Omental fat pad (tissue), 4 donors: ENCODE data around the gene EIF5A. TPM values are rescaled to one million over a fixed set of nuclear protein-coding genes. Genes with fewer than 3 reads are reported as not detected.
"Not testable (repeated sequence)": the region's sequence is repeated elsewhere in the genome, so short reads cannot be mapped to it uniquely, and the experiment has no call there.

Experiments
- ATAC-seq: fragments of 150-250 bp; one replicate; pipeline ENCODE4 v1.9.1; 2016; ENCODE audit warnings: mild to moderate bottlenecking, moderate library complexity; ENCODE audit not compliant: low FRiP score
- DNase-seq: peaks from one replicate; pipeline ENCODE4 v3.0.0-alpha.2; 2019; ENCODE audit warnings: low spot score
- total RNA-seq, 4 donors: library from RNA; depleted of rRNA; stranded (reverse); fragments of >200 nt; gene quantifications; one replicate each; pipeline ENCODE4 v1.1.0, GENCODE V29; 2016
- TF ChIP-seq, protein P1 (sequence below), 3 donors: fragments of 450-650 bp; IDR thresholded peaks; one replicate each; pipeline ENCODE4 v1.5.1; 2016 to 2017; ENCODE audit warnings: antibody characterized with exemption in 3 of 3, mild to moderate bottlenecking in 3 of 3, moderate library complexity in 2 of 3

EIF5A gene
- total RNA-seq, 4 donors from 2014 or later: 127 to 408 (median 282) TPM

DNA sequence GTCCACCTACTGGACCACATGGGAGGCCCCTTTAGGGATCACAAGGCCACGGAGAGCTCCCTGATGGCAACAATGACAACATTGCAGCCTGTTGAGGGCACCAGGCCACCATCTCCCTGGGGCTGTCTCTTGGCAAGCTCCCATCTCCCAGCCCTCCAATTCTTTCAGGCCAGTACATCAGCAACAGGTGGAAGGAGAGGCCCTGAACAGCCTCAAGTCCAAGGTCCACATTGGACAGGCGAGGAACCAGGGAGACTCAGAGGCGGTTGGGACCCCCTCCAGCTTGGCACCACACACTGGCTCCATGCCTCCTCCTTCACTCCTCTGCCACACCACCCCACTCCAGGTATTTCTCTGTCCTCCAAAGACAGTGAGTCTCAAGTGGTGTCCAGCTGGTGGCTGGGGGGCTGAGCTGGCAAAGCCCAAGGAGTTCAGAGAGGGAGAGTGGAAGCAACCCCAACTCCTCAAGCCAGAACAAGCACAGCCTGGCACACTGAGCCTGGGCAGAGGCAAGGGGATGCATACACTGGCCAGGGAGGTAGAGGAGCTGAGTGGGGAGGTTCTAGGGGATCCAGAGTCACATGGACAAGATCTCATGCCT, 27.6 kb downstream of the EIF5A start:
- no peak for DNase-seq
- TF ChIP-seq, protein P1, sequence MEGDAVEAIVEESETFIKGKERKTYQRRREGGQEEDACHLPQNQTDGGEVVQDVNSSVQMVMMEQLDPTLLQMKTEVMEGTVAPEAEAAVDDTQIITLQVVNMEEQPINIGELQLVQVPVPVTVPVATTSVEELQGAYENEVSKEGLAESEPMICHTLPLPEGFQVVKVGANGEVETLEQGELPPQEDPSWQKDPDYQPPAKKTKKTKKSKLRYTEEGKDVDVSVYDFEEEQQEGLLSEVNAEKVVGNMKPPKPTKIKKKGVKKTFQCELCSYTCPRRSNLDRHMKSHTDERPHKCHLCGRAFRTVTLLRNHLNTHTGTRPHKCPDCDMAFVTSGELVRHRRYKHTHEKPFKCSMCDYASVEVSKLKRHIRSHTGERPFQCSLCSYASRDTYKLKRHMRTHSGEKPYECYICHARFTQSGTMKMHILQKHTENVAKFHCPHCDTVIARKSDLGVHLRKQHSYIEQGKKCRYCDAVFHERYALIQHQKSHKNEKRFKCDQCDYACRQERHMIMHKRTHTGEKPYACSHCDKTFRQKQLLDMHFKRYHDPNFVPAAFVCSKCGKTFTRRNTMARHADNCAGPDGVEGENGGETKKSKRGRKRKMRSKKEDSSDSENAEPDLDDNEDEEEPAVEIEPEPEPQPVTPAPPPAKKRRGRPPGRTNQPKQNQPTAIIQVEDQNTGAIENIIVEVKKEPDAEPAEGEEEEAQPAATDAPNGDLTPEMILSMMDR (IDR thresholded peaks at IDR 0.05): no peak
- ATAC-seq: no peak

DNA sequence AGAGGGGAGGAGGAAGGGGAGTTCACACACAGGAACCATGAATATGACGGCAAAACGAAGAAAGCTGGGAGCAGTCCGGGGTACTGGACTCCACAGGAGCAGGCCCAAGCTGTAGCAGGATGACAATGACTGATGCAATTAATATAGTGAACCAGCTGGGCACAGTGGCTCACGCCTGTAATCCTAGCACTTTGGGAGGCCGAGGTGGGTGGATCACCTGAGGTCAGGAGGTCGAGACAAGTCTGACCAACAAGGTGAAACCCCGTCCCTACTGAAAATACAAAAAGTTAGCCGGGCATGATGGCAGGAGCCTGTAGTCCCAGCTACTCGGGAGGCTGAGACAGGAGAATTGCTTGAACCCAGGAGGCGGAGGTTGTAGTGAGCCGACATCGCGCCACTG, 28.3 kb downstream of the EIF5A start:
- not testable (repeated sequence) for ATAC-seq, DNase-seq

DNA sequence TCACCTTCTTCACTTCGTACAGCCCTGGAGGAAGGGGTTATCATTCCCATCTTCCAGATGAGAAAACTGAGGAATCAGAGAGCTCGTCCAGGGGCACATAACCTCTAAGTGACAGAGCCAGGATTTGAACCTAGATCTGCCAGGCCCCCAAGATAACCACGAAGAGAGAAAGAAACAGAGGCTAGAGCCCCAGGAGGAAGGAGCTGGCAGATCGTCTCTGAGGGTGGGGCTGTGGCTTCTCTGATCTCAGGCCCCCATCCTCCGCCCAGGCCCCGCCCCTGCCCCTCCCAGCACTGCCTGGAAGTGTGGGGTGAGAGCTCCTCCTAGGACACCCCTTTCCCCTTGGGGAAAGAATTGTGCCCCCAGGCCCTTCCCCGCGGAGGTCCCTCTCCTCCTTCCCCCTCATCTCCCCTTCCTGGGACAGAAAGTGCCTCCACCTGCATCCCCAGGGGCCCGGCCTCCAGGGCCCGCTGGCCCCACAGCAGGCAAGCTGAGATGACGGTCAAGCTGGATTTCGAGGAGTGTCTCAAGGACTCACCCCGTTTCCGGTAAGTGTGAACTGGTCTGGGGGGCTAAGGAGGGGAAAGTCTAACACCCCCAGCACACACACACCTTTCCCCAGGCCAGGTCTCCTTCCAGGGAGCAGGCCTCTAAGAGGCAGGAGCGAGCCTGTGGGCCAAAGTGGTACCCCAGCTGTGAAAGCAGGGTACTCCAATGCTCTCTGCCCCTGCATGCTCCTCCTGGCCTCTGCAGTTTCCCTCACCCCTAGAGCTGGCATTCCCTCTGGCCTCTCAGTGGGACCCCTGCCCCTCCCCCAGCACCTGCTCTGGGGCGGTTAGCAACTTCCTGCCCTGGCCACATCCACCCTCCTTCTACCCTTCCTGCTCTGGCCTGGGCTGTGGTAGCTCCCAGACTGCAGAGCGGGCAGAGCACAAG, 29.1 kb downstream of the EIF5A start, which contains the start of gene ACAP1:
Gene ACAP1 (plus strand): TSS at position 290 of the 936 bp plus-strand sequence. CDS start 206 bp downstream, at position 496.
- ATAC-seq (no peak), DNase-seq (no peak)
- TF ChIP-seq, protein P1 (IDR thresholded peaks at IDR 0.05): no peak

DNA sequence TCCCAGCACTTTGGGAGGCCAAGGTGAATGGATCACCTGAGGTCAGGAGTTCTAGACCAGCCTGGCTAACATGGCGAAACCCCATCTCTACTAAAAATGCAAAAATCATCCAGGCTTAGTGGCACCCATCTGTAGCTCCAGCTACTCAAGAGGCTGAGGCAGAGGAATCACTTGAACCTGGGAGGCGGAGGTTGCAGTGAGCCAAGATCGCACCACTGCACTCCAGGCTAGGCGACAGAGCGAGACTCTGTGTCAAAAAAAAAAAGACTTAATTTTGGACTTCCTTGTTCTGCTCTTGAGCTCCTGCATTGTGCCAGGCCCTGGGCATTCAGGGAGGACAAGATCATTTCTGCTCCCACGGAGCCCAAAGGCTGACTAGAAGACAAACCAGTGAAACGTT, 30.2 kb downstream of the EIF5A start:
- not testable (repeated sequence) for ATAC-seq

DNA sequence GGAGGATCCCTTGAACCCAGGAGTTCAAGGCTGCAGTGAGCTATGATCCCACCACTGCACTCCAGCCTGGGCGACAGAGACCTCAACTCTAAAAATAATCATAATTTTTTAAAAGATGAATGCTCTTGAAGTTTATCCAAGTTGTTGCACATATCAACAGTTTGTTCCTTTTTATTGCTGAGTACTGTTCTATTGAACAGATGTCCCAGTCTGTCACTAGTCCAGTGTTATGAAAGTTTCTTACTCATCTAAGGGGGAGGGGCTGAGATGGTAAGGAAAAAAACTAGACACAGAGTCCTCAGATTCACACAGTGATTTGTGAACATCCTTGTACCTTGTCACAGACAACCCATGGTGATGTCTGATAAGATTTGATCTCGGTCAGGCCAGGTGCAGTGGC, 32.8 kb downstream of the EIF5A start:
- TF ChIP-seq, protein P1 (IDR thresholded peaks at IDR 0.05): no peak
- ATAC-seq (no peak), DNase-seq (no peak)

More for the DNA sequence above, 30.2 kb downstream of the EIF5A start:
- not testable (repeated sequence) for DNase-seq

DNA sequence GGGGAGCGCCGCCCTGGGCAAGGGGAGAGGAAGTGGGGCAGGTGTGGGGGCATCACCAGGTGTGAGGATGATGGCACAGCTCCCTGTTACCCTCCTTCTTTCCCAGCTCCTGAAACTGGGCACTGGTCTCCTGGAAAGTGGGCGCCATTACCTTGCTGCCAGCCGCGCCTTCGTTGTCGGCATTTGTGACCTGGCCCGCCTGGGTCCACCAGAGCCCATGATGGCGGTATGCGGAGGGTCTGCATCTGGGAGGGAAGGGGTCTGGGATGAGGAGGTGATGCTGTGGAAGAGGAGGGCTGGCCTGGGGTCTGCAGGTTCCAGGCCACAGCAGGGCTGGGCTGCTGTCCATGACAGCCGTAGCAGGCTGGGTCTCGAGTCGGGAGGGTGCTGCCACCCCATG, 34.4 kb downstream of the EIF5A start:
- DNase-seq (no peak), ATAC-seq (no peak)
- TF ChIP-seq, protein P1 (IDR thresholded peaks at IDR 0.05): no peak

DNA sequence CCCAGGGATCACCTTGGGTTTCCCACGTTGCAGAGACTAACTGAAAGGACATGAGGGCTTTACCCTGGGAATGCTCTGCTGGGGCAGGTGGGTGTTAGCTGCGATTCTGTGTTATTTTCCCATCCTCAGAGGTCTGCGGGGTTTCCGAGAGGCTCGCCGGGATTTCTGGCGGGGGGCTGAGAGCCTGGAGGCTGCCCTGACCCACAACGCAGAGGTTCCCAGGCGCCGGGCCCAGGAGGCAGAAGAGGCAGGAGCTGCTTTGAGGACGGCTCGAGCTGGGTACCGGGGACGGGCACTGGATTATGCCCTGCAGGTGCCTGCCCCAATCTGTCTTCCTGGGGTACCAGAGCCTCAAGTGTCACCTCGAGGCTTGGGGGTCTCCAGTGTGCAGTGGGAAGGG, 35.8 kb downstream of the EIF5A start:
- TF ChIP-seq, protein P1 (IDR thresholded peaks at IDR 0.05): no peak
- DNase-seq (no peak), ATAC-seq (no peak)
